SU-DHL-6 (cell line): Measurements from ENCODE around the gene STK32C.
"Not testable (repeated sequence)": the region's sequence is repeated elsewhere in the genome, so short reads cannot be mapped to it uniquely, and the experiment has no call there.

ENCODE experiments used
- H2AFZ ChIP-seq: fragments of 200-600 bp; sonication (generic); 2 replicates; pipeline ENCODE4 v1.6.1; 2014; ENCODE audit warnings: low read depth, mild to moderate bottlenecking, moderate library complexity, mixed read lengths, antibody characterized with exemption, low read length; ENCODE audit not compliant: severe bottlenecking
- H3F3A ChIP-seq: fragments of 200-600 bp; shearing (Covaris generic); 2 replicates; pipeline ENCODE4 v1.6.0; 2016; ENCODE audit warnings: antibody characterized with exemption, mild to moderate bottlenecking; ENCODE audit not compliant: insufficient read depth
- H3K27ac ChIP-seq: fragments of 200-600 bp; sonication (generic); 2 replicates; pipeline ENCODE4 v1.5.1; 2016; ENCODE audit warnings: low read depth, mild to moderate bottlenecking, low read length, moderate library complexity, mixed read lengths
- H3K27me3 ChIP-seq: fragments of 200-600 bp; sonication (generic), shearing (Covaris generic); 2 replicates; pipeline ENCODE4 v1.6.0; 2014; ENCODE audit warnings: mild to moderate bottlenecking, low read length
- H3K36me3 ChIP-seq: fragments of 200-600 bp; sonication (generic); 2 replicates; pipeline ENCODE4 v1.6.1; 2014; ENCODE audit warnings: mild to moderate bottlenecking, low read length, mixed read lengths
- H3K4me2 ChIP-seq: fragments of 300-600, 200-600 bp; shearing (Covaris generic), sonication (generic); 2 replicates; pipeline ENCODE4 v1.6.0; 2014; ENCODE audit warnings: low read length, low read depth, mild to moderate bottlenecking; ENCODE audit not compliant: poor library complexity, severe bottlenecking
- H3K4me3 ChIP-seq: fragments of 200-600 bp; sonication (generic); 2 replicates; pipeline ENCODE4 v1.5.1; 2014; ENCODE audit warnings: antibody characterized with exemption, low read length, mild to moderate bottlenecking, mixed read lengths; ENCODE audit not compliant: insufficient read depth, poor library complexity, severe bottlenecking
- H3K79me2 ChIP-seq: fragments of 200-600 bp; sonication (generic); 2 replicates; pipeline ENCODE4 v1.6.1; 2014; ENCODE audit warnings: mild to moderate bottlenecking, low read length, moderate library complexity; ENCODE audit not compliant: insufficient read depth
- H3K9ac ChIP-seq: fragments of 200-600 bp; sonication (generic); 2 replicates; pipeline ENCODE4 v1.7.0; 2014; ENCODE audit warnings: mild to moderate bottlenecking, low read length
- H3K9me2 ChIP-seq: fragments of 200-600 bp; sonication (generic); replicated peaks from 2 replicates; pipeline ENCODE4 v1.6.1; 2014; ENCODE audit warnings: low read length; ENCODE audit not compliant: insufficient read depth
- H3K9me3 ChIP-seq: fragments of 200-600 bp; sonication (generic); 2 replicates; pipeline ENCODE4 v1.6.1; 2014; ENCODE audit warnings: low read length, mixed read lengths; ENCODE audit not compliant: insufficient read depth
- H4K20me1 ChIP-seq: fragments of 200-600 bp; sonication (generic); 2 replicates; pipeline ENCODE4 v1.6.1; 2014; ENCODE audit warnings: low read depth, mild to moderate bottlenecking, antibody characterized with exemption, low read length, moderate library complexity, mixed read lengths
- CTCF ChIP-seq: fragments of 200-600 bp; sonication (generic); IDR thresholded peaks from one replicate; pipeline ENCODE4 v1.5.1; 2017; ENCODE audit warnings: antibody characterized with exemption, mild to moderate bottlenecking, low read length, moderate library complexity; ENCODE audit not compliant: insufficient read depth, poor library complexity, severe bottlenecking
- EZH2phosphoT487 ChIP-seq: fragments of 200-600 bp; sonication (generic), shearing (Covaris generic); conservative IDR thresholded peaks from 2 replicates; pipeline ENCODE4 v1.6.1; 2018; ENCODE audit warnings: mild to moderate bottlenecking, antibody characterized with exemption, low read length, moderate library complexity, mixed read lengths

STK32C gene

DNA sequence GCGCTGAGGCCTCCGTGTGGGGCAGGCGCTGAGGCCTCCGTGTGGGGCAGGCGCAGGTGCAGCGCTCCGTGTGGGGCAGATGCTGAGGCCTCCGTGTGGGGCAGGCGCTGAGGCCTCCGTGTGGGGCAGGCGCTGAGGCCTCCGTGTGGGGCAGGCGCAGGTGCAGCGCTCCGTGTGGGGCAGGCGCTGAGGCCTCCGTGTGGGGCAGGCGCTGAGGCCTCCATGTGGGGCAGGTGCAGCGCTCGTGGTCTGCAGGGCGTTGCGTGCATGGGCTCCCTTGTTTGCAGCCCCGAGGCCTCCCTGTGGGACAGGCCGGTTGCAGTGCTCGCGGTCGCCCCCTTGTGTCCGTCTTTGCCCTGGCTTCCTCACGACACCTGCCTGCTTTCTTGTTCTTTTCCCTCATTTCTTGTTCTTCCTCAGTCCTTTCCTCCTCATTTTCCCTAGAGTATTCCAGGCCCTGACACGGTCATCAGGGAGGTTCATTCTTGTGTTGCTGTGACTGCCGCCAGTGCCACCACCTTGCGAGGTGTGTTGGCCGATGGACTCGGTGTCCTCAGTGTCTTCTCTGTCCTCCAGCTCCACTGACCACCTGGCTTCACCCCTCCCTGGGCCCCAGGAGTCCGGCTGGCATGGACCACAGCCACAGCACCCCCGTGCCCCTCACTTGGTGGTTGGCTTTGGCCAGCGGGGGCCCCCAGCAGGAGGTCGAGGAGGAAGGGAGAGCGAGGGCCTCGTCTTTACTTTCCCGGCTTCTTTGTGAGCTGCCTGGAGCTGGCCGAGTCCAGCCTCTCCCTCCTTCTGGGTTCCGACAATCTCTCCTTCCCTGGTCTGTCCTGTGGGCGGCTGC is 44.9 kb upstream of the STK32C start:
- H3K9ac ChIP-seq, H3K9me3 ChIP-seq: not testable (repeated sequence)

GRCh38 chr10:132351611-132352010 is 43.9 kb upstream of the STK32C start:
- TF ChIP-seq CTCF (no peak), EZH2phosphoT487 (no peak)
- no peaks in the 10 kb centered on the region for H3K79me2 ChIP-seq

More for the DNA sequence above, 44.9 kb upstream of the STK32C start:
- H3K79me2 ChIP-seq, H3K4me2 ChIP-seq, H3K9me2 ChIP-seq, H3F3A ChIP-seq, H3K27ac ChIP-seq, H3K27me3 ChIP-seq, H3K36me3 ChIP-seq, H3K4me3 ChIP-seq, H4K20me1 ChIP-seq, H2AFZ ChIP-seq: not testable (repeated sequence)
- peak; percentile 31 for TF ChIP-seq CTCF

GRCh38 chr10:132350946-132351345 is 43.2 kb upstream of the STK32C start:
- Histone ChIP-seq H3K27ac (no peak overlapping the region), H3K79me2 (no peaks in the 10 kb centered on the region), H3F3A (no peaks in the 10 kb centered on the region), H3K4me2 (no peak overlapping the region), H3K9ac (no peak overlapping the region), H3K36me3 (no peaks in the 10 kb centered on the region), H4K20me1 (no peaks in the 10 kb centered on the region), H3K27me3 (no peaks in the 10 kb centered on the region), H3K4me3 (no peak overlapping the region), H3K9me2 (no peaks in the 10 kb centered on the region), H2AFZ (no peak overlapping the region), H3K9me3 (no peaks in the 10 kb centered on the region)
- TF ChIP-seq EZH2phosphoT487, result no peak
- TF ChIP-seq CTCF, result no peak

More at GRCh38 chr10:132351611-132352010, 43.9 kb upstream of the STK32C start:
- Histone ChIP-seq H3K27me3 (no peaks in the 10 kb centered on the region), H3K9me2 (no peaks in the 10 kb centered on the region), H3K27ac (no peak overlapping the region), H3K4me2 (no peak overlapping the region), H3K9me3 (no peaks in the 10 kb centered on the region), H3K36me3 (no peaks in the 10 kb centered on the region), H3K9ac (no peak overlapping the region), H2AFZ (no peak overlapping the region), H3F3A (no peaks in the 10 kb centered on the region), H3K4me3 (no peak overlapping the region), H4K20me1 (no peaks in the 10 kb centered on the region)
